C4-2B (cell line): Measurements from ENCODE around the gene HERC4.
"Not testable (repeated sequence)": the region's sequence is repeated elsewhere in the genome, so short reads cannot be mapped to it uniquely, and the experiment has no call there.

Source experiments
- H3K27ac ChIP-seq: fragments of 450-650 bp; 2 replicates; pipeline ENCODE4 v1.5.1; 2017
- CTCF ChIP-seq: fragments of 450-650 bp; conservative IDR thresholded peaks from 2 replicates; pipeline ENCODE4 v1.5.1; 2017; ENCODE audit warnings: mild to moderate bottlenecking
- ZFX ChIP-seq: fragments of 450-650 bp; IDR thresholded peaks from 2 replicates; pipeline ENCODE4 v1.6.1; 2017

HERC4 gene

GRCh38 chr10:67975871-67976270, 99.2 kb downstream of the HERC4 start:
- H3K27ac ChIP-seq, result no peak overlapping the region

GRCh38 chr10:67971311-67971710, 103.8 kb downstream of the HERC4 start:
- TF ChIP-seq CTCF (no peak), ZFX (no peak)
- no peak overlapping the region for H3K27ac ChIP-seq

More at GRCh38 chr10:67975871-67976270, 99.2 kb downstream of the HERC4 start:
- TF ChIP-seq CTCF, result no peak
- TF ChIP-seq ZFX, result no peak

- no peak overlapping the region for H3K27ac ChIP-seq
- TF ChIP-seq ZFX (no peak), CTCF (no peak)
These were observed 105.2 kb downstream of the HERC4 start for GRCh38 chr10:67969875-67970274.

- H3K27ac ChIP-seq, result not testable (repeated sequence)
These were observed 109.0 kb downstream of the HERC4 start for GRCh38 chr10:67966035-67966434.

GRCh38 chr10:67965456-67965855, 109.6 kb downstream of the HERC4 start:
- TF ChIP-seq CTCF (no peak), ZFX (no peak)
- no peak overlapping the region for H3K27ac ChIP-seq

GRCh38 chr10:67959839-67960476, 115.1 kb downstream of the HERC4 start:
- H3K27ac ChIP-seq, result no peak overlapping the region
- TF ChIP-seq CTCF (no peak), ZFX (no peak)

- TF ChIP-seq ZFX, result no peak
- TF ChIP-seq CTCF, result no peak
- no peak overlapping the region for H3K27ac ChIP-seq
These were observed 119.5 kb downstream of the HERC4 start for GRCh38 chr10:67955614-67956013.

GRCh38 chr10:67943917-67944316, 131.2 kb downstream of the HERC4 start:
- TF ChIP-seq CTCF (no peak), ZFX (no peak)

More at GRCh38 chr10:67943917-67944316, 131.2 kb downstream of the HERC4 start:
- H3K27ac ChIP-seq, result no peak overlapping the region
